Suprapubic skin (tissue), 4 donors: ENCODE data around the gene SATB1.

Source experiments
- EP300 ChIP-seq: sonication (generic); formaldehyde crosslinking; IDR thresholded peaks from one replicate; pipeline ENCODE4 v1.6.1; 2017; ENCODE audit warnings: antibody characterized with exemption
- POLR2AphosphoS5 ChIP-seq, 3 donors: sonication (generic); formaldehyde crosslinking; IDR thresholded peaks; one replicate each; pipeline ENCODE4 v1.6.1; 2017; ENCODE audit warnings: antibody characterized with exemption in 3 of 3
- TF ChIP-seq, protein P1 (sequence below), 2 donors: fragments of 200-600 bp in 1 of 2; fragments of 450-650 bp in 1 of 2; sonication (generic) in 1 of 2; IDR thresholded peaks; one replicate each; pipeline ENCODE4 v1.5.1; 2016 to 2019; ENCODE audit warnings: antibody characterized with exemption in 2 of 2, mild to moderate bottlenecking in 1 of 2, moderate library complexity in 1 of 2

DNA sequence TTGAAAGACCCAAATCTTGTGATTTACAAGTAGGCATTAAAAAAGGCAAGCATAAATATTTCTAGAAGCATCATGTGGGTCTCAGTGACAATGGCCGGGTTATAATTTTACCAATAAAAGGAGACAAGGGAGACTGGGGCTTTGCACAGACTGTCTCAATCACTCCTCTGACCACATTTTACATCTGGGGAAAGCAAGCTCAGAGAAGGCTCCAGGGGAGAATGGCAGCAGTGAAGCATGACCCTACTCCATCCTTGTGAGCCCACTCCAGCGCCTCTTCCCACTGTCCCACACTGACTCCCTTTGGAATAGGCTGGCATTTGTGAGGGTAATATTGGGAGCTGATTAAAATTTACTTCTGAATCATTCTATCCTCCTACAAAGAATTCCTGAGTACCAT, 61.8 kb downstream of the SATB1 start:
- TF ChIP-seq, protein P1, sequence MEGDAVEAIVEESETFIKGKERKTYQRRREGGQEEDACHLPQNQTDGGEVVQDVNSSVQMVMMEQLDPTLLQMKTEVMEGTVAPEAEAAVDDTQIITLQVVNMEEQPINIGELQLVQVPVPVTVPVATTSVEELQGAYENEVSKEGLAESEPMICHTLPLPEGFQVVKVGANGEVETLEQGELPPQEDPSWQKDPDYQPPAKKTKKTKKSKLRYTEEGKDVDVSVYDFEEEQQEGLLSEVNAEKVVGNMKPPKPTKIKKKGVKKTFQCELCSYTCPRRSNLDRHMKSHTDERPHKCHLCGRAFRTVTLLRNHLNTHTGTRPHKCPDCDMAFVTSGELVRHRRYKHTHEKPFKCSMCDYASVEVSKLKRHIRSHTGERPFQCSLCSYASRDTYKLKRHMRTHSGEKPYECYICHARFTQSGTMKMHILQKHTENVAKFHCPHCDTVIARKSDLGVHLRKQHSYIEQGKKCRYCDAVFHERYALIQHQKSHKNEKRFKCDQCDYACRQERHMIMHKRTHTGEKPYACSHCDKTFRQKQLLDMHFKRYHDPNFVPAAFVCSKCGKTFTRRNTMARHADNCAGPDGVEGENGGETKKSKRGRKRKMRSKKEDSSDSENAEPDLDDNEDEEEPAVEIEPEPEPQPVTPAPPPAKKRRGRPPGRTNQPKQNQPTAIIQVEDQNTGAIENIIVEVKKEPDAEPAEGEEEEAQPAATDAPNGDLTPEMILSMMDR (IDR thresholded peaks at IDR 0.05), result no peak
- TF ChIP-seq EP300 (no peak), POLR2AphosphoS5 (IDR thresholded peaks at IDR 0.05) (no peak)
